ENCODE data around the gene MOB1A.

DNA sequence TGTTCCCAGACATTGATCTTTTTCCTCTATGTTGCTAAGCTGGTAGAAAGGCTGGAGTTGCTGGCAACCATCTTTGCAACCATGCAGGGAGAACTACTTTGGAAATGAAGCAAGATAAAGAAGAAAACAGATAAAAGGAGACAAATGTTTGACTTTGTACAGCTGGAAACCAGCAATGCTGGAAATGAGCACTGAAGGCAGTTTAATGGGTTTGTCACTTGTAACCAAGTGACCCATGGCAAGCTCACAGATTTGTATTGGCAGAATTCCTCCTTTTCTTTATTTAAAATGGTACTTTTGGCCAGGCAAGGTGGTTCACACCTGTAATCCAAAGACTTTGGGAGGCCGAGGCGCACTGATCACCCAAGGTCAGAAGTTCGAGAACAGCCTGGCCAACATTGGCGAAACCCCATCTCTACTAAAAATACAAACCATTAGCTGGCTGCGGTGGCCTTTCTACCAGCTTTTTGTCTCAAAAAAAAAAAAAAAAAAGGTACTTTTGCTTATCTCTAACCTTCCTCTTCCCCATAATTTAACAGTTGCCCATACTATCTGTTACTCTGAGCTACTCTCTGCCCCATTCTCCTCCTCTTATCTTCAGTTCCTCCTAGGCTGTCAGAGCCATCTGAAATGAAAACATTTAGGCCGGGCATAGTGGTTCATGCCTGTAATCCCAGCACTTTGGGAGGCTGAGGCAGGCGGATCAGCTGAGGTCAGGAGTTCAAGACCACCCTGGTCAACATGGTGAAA lies 28.9 kb downstream of the MOB1A start:
- TF ChIP-seq CTCF (IDR thresholded peaks at IDR 0.05; ENCODE audit: borderline replicate concordance, extremely low read depth, low read length, poor library complexity, severe bottlenecking) = no peak
- no peak for TF ChIP-seq EZH2 (IDR thresholded peaks at IDR 0.05; ENCODE audit: borderline replicate concordance, low read depth, low read length, severe bottlenecking)

Data from DND-41 (cell line).